A549 (cell line): Measurements from ENCODE around the gene PRR15.
A peak's percentile ranks its signal among the peaks of the same experiment; 100 is the strongest.

Experiments used
- BHLHE40 ChIP-seq: IDR thresholded peaks from 2 replicates; pipeline ENCODE4 v1.6.1; 2012; ENCODE audit warnings: low read depth, low read length, inconsistent platforms
- CTCF ChIP-seq: fragments of >200 bp; sonication (Bioruptor Twin); formaldehyde crosslinking; IDR thresholded peaks from 3 replicates; pipeline ENCODE4 v1.5.1; 2016
- HOXA7 ChIP-seq: fragments of 250-450 bp; sonication (Bioruptor Pico); IDR thresholded peaks from 2 replicates; pipeline ENCODE4 v1.5.0; 2020; ENCODE audit warnings: mild to moderate bottlenecking, moderate library complexity
- PHF8 ChIP-seq: fragments of 200-600 bp; sonication (generic); IDR thresholded peaks from 2 replicates; pipeline ENCODE4 v1.6.1; 2016; ENCODE audit warnings: low read depth, mild to moderate bottlenecking, antibody characterized with exemption, moderate library complexity, borderline replicate concordance
- POLR2A ChIP-seq: IDR thresholded peaks from 2 replicates; pipeline ENCODE4 v1.6.1; 2012; ENCODE audit warnings: mild to moderate bottlenecking, low read length
- SMC3 ChIP-seq: fragments of >200 bp; sonication (Bioruptor Twin); formaldehyde crosslinking; IDR thresholded peaks from 3 replicates; pipeline ENCODE4 v1.6.1; 2018; ENCODE audit warnings: inconsistent platforms
- TF ChIP-seq, protein P1 (sequence below): IDR thresholded peaks from 2 replicates; pipeline ENCODE4 v1.6.1; 2012

DNA sequence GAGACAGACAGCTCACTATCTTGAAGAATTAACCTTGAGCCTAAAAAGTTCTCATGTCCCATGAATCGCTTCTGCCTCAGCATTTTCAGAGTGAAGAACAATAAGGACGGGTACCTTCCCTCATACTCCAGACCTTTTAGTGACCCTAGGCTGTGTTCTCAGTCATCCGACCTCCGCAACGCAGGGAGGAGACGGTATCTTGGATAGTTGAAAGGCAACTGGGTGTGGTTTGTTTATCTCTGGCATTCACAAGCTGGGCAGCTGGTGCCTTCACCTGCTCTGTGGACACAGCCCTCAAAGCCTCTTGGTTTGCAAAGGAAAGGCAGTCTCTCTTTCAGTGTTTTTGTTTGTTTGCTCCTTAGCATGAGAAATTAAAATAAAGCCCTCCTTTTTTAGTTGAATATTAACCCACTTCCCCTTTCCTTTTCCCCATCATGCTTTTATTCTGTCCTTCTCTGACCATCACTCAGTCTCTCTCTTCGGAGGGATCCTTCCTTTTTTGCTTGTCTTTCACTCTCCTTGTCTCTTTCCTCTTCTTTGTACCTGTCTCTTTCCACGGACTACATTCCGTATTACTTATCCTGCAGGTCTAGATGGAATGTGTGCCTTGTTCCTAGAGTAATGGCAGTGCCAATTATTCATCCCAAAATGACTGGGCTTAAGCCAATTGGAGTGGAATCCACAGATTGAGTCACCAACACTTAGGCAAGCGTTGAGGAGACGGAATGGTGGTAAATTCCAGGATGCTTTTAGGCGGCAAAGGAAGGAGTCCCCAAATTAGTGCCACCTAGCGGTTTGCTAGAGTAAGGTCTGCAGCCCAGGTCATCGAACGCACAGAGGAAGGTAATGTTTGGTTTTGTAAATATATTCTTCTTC lies 45.8 kb downstream of the PRR15 start:
- TF ChIP-seq POLR2A, result no peak
- no peak for TF ChIP-seq PHF8
- TF ChIP-seq CTCF, result peak; percentile 77
- peak; percentile 58 for TF ChIP-seq SMC3
- TF ChIP-seq, protein P1, sequence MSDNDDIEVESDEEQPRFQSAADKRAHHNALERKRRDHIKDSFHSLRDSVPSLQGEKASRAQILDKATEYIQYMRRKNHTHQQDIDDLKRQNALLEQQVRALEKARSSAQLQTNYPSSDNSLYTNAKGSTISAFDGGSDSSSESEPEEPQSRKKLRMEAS, result peak; percentile 79
- no peak for TF ChIP-seq BHLHE40
- TF ChIP-seq HOXA7 (CRISPR knock-in tag), result no peak
